ENCODE measurements around the gene ABCC1.
A peak's percentile ranks its signal among the peaks of the same experiment; 100 is the strongest.

Gene ABCC1

GRCh38 chr16:16021988-16022682, 72.7 kb downstream of the ABCC1 start:
- no peak for DNase-seq

GRCh38 chr16:16022683-16023064, 73.3 kb downstream of the ABCC1 start:
- no peak for DNase-seq

- DNase-seq = peak; percentile 53 to 61
Observed at GRCh38 chr16:16025214-16025968, 76.0 kb downstream of the ABCC1 start.

- no peak for DNase-seq
Observed at GRCh38 chr16:16027728-16028310, 78.4 kb downstream of the ABCC1 start.

GRCh38 chr16:16028311-16028999, 79.0 kb downstream of the ABCC1 start:
- no peak for DNase-seq

GRCh38 chr16:16029431-16030011, 80.1 kb downstream of the ABCC1 start:
- DNase-seq = no peak

- no peak for DNase-seq
Observed at GRCh38 chr16:16030449-16030848, 81.0 kb downstream of the ABCC1 start.

- DNase-seq = no peak
Observed at GRCh38 chr16:16031401-16031800, 82.0 kb downstream of the ABCC1 start.

- DNase-seq = no peak
Observed at GRCh38 chr16:16032271-16032979, 83.0 kb downstream of the ABCC1 start.

GRCh38 chr16:16033208-16033717, 83.8 kb downstream of the ABCC1 start:
- no peak for DNase-seq

- no peak for DNase-seq
Observed at GRCh38 chr16:16036359-16036792, 87.0 kb downstream of the ABCC1 start.

GRCh38 chr16:16037521-16037920, 88.1 kb downstream of the ABCC1 start:
- no peak for DNase-seq

- no peak for DNase-seq
Observed at GRCh38 chr16:16037970-16038369, 88.6 kb downstream of the ABCC1 start.

- no peak for DNase-seq
Observed at GRCh38 chr16:16038950-16039349, 89.5 kb downstream of the ABCC1 start.

GRCh38 chr16:16041196-16041892, 91.9 kb downstream of the ABCC1 start:
- no peak for DNase-seq

GRCh38 chr16:16042076-16042475, 92.7 kb downstream of the ABCC1 start:
- no peak for DNase-seq

- DNase-seq = no peak
Observed at GRCh38 chr16:16045296-16045695, 95.9 kb downstream of the ABCC1 start.

- DNase-seq = no peak
Observed at GRCh38 chr16:16045879-16046278, 96.5 kb downstream of the ABCC1 start.

- no peak for DNase-seq
Observed at GRCh38 chr16:16047761-16048160, 98.3 kb downstream of the ABCC1 start.

GRCh38 chr16:16048904-16049582, 99.6 kb downstream of the ABCC1 start:
- no peak for DNase-seq

GRCh38 chr16:16050106-16050505, 100.7 kb downstream of the ABCC1 start:
- no peak for DNase-seq

All from activated CD4-positive, alpha-beta T cell treated with anti-CD3 and anti-CD28 coated beads, Interleukin-2, amount 50 U/mL, for 4 hours (primary cell).